ENCODE measurements around the gene NRF1. TPM values are rescaled to one million over a fixed set of nuclear protein-coding genes. Genes with fewer than 3 reads are reported as not detected.

The NRF1 gene
- total RNA-seq, 2 donors from 2014 or later, result 13.4 to 15.7 TPM

DNA sequence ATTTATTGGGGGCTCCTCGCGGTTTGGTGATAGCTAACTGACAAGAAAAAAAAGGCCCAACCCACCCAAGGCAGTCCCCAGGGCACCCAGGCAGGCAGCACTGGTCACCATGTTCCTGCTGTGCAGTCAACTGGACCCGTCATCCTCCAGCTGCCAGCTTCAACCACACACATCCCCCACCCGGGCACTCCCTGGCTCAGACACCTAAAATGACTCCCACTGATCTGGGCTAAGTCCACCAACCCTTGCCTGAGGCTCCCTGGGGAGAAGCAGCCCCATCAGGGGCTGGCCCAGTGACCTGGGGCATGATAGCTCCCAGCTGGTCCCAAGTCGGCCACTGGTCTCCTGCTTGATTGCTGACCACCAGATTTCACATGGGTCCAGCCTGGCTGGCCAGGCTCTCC is 161.8 kb downstream of the NRF1 start:
- no peak overlapping the region for H3K27ac ChIP-seq
- H3K9me3 ChIP-seq, result no peaks in the 10 kb centered on the region
- intact Hi-C loops (cut with DNase I), result no loop called here
- DNase-seq, result no peak
- no peak for TF ChIP-seq CTCF (IDR thresholded peaks at IDR 0.05)
- H3K4me3 ChIP-seq, result no peak overlapping the region
- H3K9ac ChIP-seq (ENCODE audit: low read depth in 2 of 2, low read length in 2 of 2), result no peak overlapping the region
- peaks cover 12% of the 10 kb centered on the region for H3K27me3 ChIP-seq
- H3K4me1 ChIP-seq, result peaks cover 1% of the 10 kb centered on the region
- no peaks in the 10 kb centered on the region for H3K36me3 ChIP-seq

GRCh38 chr7:129773871-129774270 is 162.4 kb downstream of the NRF1 start:
- Histone ChIP-seq H3K4me3 (no peak overlapping the region), H3K27me3 (peaks cover 18% of the 10 kb centered on the region), H3K9ac (ENCODE audit: low read depth in 2 of 2, low read length in 2 of 2) (no peak overlapping the region), H3K4me1 (peaks cover 6% of the 10 kb centered on the region), H3K36me3 (no peaks in the 10 kb centered on the region), H3K27ac (no peak overlapping the region), H3K9me3 (no peaks in the 10 kb centered on the region)
- DNase-seq, result no peak
- intact Hi-C loops (cut with DNase I), result no loop called here
- TF ChIP-seq CTCF (IDR thresholded peaks at IDR 0.05), result no peak

DNA sequence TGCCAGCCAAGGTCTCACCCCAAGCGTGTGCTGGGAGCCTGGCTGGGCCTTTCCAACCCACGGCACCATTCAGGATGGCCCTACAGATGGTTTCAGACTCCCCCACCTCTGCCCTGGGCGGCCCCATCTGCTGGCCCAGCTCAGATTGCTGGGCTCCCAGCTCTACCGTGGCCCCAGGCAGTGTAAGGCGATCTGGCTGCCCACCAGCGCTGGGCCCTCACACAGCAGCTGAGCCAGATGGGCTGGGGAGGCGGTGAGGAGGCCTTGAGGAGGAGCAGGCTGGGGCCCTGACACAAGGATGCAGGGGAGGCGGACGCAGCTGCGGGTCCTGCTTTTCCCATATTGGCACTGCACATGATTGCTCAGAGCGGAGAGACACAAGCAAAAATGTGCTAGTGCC is 162.8 kb downstream of the NRF1 start:
- Histone ChIP-seq H3K27me3 (peaks cover 23% of the 10 kb centered on the region), H3K9me3 (no peaks in the 10 kb centered on the region), H3K4me1 (peaks cover 6% of the 10 kb centered on the region), H3K27ac (no peak overlapping the region), H3K4me3 (no peak overlapping the region), H3K36me3 (no peaks in the 10 kb centered on the region), H3K9ac (ENCODE audit: low read depth in 2 of 2, low read length in 2 of 2) (no peak overlapping the region)
- TF ChIP-seq CTCF (IDR thresholded peaks at IDR 0.05), result no peak
- intact Hi-C loops (cut with DNase I), result no loop called here
- DNase-seq, result no peak

GRCh38 chr7:129774871-129775694 is 163.6 kb downstream of the NRF1 start:
- no peak for DNase-seq
- H3K4me1 ChIP-seq, result peaks cover 6% of the 10 kb centered on the region
- no peaks in the 10 kb centered on the region for H3K9me3 ChIP-seq
- no peak for TF ChIP-seq CTCF (IDR thresholded peaks at IDR 0.05)
- H3K27ac ChIP-seq, result no peak overlapping the region
- H3K27me3 ChIP-seq, result peaks cover 30% of the 10 kb centered on the region
- no peak overlapping the region for H3K4me3 ChIP-seq
- no peaks in the 10 kb centered on the region for H3K36me3 ChIP-seq
- no peak overlapping the region for H3K9ac ChIP-seq (ENCODE audit: low read depth in 2 of 2, low read length in 2 of 2)
- intact Hi-C loops (cut with DNase I), result no loop called here

GRCh38 chr7:129775695-129776361 is 164.3 kb downstream of the NRF1 start:
- peaks cover 37% of the 10 kb centered on the region for H3K27me3 ChIP-seq
- no peak for TF ChIP-seq CTCF (IDR thresholded peaks at IDR 0.05)
- intact Hi-C loops (cut with DNase I), result no loop called here
- H3K4me3 ChIP-seq, result no peak overlapping the region
- no peak overlapping the region for H3K27ac ChIP-seq
- H3K4me1 ChIP-seq, result peaks cover 6% of the 10 kb centered on the region
- no peak for DNase-seq
- H3K36me3 ChIP-seq, result no peaks in the 10 kb centered on the region
- no peak overlapping the region for H3K9ac ChIP-seq (ENCODE audit: low read depth in 2 of 2, low read length in 2 of 2)
- H3K9me3 ChIP-seq, result no peaks in the 10 kb centered on the region

Data from colonic mucosa (tissue), 4 donors.